A549 (cell line): ENCODE measurements around the gene NTSR1.

Experiments
- TF ChIP-seq, protein P1 (sequence below): fragments of >200 bp; sonication (Bioruptor Twin); formaldehyde crosslinking; IDR thresholded peaks from 3 replicates; pipeline ENCODE4 v1.5.1; 2016
- TF ChIP-seq, protein P2 (sequence below): fragments of 200-600 bp; sonication (generic); IDR thresholded peaks from 2 replicates; pipeline ENCODE4 v1.6.1; 2016; ENCODE audit warnings: antibody characterized with exemption, mild to moderate bottlenecking, moderate library complexity

GRCh38 chr20:62799873-62800272 is 91.2 kb downstream of the NTSR1 start:
- TF ChIP-seq, protein P1, sequence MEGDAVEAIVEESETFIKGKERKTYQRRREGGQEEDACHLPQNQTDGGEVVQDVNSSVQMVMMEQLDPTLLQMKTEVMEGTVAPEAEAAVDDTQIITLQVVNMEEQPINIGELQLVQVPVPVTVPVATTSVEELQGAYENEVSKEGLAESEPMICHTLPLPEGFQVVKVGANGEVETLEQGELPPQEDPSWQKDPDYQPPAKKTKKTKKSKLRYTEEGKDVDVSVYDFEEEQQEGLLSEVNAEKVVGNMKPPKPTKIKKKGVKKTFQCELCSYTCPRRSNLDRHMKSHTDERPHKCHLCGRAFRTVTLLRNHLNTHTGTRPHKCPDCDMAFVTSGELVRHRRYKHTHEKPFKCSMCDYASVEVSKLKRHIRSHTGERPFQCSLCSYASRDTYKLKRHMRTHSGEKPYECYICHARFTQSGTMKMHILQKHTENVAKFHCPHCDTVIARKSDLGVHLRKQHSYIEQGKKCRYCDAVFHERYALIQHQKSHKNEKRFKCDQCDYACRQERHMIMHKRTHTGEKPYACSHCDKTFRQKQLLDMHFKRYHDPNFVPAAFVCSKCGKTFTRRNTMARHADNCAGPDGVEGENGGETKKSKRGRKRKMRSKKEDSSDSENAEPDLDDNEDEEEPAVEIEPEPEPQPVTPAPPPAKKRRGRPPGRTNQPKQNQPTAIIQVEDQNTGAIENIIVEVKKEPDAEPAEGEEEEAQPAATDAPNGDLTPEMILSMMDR = no peak
- TF ChIP-seq, protein P2, sequence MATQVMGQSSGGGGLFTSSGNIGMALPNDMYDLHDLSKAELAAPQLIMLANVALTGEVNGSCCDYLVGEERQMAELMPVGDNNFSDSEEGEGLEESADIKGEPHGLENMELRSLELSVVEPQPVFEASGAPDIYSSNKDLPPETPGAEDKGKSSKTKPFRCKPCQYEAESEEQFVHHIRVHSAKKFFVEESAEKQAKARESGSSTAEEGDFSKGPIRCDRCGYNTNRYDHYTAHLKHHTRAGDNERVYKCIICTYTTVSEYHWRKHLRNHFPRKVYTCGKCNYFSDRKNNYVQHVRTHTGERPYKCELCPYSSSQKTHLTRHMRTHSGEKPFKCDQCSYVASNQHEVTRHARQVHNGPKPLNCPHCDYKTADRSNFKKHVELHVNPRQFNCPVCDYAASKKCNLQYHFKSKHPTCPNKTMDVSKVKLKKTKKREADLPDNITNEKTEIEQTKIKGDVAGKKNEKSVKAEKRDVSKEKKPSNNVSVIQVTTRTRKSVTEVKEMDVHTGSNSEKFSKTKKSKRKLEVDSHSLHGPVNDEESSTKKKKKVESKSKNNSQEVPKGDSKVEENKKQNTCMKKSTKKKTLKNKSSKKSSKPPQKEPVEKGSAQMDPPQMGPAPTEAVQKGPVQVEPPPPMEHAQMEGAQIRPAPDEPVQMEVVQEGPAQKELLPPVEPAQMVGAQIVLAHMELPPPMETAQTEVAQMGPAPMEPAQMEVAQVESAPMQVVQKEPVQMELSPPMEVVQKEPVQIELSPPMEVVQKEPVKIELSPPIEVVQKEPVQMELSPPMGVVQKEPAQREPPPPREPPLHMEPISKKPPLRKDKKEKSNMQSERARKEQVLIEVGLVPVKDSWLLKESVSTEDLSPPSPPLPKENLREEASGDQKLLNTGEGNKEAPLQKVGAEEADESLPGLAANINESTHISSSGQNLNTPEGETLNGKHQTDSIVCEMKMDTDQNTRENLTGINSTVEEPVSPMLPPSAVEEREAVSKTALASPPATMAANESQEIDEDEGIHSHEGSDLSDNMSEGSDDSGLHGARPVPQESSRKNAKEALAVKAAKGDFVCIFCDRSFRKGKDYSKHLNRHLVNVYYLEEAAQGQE = no peak
